NCI-H82 treated with DMSO at 0.1 percent for 48 hours (cell line): ENCODE measurements around the gene LANCL2.
"Not testable (repeated sequence)": the region's sequence is repeated elsewhere in the genome, so short reads cannot be mapped to it uniquely, and the experiment has no call there.

Experiments
- DNase-seq: peaks from one replicate; lab custom pipeline; 2025; ENCODE audit not compliant: unreplicated experiment; lab: John Stamatoyannopoulos, UW

LANCL2 gene

GRCh38 chr7:55402506-55402905 is 37.4 kb downstream of the LANCL2 start:
- not testable (repeated sequence) for DNase-seq

- no peak for DNase-seq
Observed at GRCh38 chr7:55405856-55406541, 40.9 kb downstream of the LANCL2 start.

DNA sequence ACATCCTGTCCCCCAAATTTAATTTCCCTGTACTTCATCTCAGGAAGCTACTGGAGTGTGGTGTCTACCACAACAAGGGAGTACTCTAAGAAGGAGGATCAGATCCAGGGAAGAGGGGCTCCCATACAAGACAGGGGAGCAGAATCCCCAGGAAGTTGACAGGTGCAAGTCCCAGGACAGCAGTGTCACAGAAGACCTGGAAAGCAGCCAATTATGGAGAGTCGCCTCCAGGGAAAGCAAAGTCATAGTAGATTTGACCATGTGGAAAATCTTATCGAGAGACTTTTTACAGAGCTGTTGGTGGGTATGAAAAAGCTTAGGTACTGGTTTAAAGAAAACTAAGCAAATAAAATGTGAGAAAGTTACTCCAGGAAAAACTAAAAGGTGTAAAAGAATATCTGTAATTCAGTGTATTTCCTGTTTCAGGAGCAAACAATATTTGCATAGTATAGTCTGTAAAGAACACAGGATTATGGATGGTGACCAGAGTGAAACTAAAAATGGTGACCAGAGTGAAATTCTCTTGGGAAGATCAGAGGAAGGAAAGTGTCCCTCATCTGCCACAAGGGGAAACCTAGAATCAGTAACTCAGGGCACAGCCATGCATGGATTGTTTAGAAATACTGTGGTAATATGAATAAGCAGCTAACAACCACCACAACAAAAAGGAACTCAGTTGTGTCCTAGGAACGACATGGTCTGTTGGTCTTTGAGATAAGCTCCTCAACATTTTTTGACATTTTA is 44.5 kb downstream of the LANCL2 start:
- DNase-seq = no peak

GRCh38 chr7:55410667-55411239 is 45.6 kb downstream of the LANCL2 start:
- no peak for DNase-seq

DNA sequence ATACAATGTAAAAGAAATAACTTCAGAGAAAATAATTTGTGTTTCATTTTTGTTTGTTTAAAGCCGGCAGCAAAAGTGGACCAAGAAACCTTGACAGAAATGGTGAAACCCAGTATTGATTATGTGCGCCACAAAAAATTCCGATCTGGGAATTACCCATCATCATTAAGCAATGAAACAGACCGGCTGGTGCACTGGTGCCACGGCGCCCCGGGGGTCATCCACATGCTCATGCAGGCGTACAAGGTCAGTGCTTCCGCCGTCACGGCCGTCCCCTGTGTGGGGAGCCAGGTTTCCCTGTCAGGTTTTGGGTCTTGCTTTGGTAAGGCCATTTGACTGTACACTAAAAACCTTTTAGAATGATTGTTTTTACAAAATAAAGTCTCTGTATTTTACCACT is 46.7 kb downstream of the LANCL2 start:
- DNase-seq = no peak

DNA sequence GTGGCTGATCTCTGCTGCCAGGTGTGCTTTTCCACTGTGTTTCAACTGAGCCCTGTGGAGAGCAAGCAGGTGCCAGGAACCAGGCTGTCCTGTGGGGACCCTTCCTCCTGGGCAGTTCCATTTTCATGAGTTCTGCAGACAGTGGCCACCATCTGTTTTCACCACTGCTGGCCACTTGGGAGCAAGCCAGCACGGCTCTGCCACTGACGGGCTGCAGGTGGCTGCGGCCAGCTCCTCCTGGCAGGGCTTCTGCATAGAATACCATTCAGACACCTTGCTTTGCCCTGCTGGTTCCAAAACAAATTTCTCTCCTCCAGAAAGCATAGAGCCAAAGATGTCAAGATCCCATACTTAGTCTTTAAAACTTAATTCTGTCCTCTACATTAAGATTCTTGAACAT is 48.3 kb downstream of the LANCL2 start:
- DNase-seq = no peak

GRCh38 chr7:55415173-55415778 is 50.1 kb downstream of the LANCL2 start:
- DNase-seq = peak; percentile 16

DNA sequence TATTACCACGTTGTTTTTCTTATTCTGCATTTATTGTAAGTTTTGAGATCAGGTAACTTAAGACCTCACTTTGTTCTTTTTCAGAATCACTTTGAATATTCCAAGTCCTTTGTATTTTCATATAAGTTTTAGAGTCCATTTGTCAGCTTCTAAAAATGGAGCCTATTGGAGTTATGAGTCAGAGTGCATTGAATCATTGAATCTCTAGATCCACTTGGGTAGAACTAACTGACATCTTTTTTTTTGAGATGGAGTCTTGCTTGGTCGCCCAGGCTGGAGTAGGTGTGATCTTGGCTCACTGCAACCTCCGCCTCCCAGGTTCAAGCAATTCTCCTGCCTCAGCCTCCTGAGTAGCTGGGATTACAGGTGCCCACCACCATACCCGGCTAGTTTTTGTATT is 52.3 kb downstream of the LANCL2 start:
- DNase-seq = not testable (repeated sequence)

- no peak for DNase-seq
Observed at GRCh38 chr7:55420530-55420929, 55.4 kb downstream of the LANCL2 start.

DNA sequence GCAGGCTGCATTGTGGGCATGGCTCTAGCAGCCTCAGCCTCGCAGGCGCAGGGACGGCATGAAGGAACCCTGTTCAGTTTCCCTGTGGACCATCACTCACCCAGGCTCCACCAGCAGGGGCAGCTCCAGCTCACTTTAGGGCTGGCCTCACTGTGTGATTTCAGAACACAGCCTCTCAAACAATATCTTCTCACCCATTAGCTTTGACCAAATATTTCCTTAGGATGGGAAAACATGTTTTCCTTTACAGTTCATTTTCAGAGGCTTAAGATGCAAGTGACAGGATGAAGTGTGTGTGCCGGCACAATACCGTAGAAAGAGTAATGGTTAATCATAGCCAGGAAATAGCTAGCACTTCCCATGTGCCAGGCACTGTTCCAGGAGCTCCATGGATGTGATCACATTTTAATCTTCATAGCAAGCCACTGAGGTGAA is 58.2 kb downstream of the LANCL2 start:
- no peak for DNase-seq

GRCh38 chr7:55423891-55424290 is 58.8 kb downstream of the LANCL2 start:
- DNase-seq = no peak

GRCh38 chr7:55425141-55425752 is 60.1 kb downstream of the LANCL2 start:
- no peak for DNase-seq

GRCh38 chr7:55426676-55427075 is 61.5 kb downstream of the LANCL2 start:
- DNase-seq = no peak

DNA sequence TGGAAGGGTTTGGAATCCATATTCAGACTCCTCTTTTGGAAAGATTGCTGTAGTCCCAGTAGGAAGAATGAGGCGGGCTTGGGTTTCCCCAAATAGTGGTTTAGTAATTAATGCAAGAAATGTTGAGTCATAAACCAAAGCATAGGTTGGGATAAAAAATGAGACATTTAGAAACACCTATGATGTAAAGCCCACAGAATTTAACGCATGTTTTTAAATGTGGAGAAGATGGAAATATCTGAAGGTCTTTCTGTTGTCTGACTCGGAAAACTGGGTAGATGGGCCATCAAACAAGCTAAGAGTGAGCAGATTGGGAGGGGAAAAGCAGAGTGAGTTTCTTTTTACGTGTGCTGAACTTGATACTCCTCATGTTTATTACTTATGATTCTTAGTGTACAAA is 62.2 kb downstream of the LANCL2 start:
- no peak for DNase-seq

DNA sequence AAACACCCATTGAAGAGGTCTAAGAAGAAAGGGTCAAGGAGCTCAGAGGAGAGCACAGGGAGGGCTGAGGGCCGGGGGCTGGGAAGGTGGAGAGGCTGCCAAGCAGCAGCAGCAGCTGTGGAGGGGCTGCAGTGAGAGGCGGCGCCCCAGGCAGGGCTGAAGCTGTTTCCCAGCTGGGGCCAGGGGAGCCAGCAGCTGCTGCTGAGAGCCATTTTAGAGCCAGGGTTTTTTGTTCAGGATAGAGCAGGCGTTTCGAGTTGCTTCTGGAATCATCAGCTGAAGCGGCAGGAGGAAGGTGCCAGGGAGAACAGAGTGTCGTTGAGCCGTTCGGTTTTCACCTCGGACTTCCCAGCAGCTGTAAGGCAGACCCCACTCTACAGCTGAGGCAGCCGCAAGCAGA is 62.7 kb downstream of the LANCL2 start:
- no peak for DNase-seq

DNA sequence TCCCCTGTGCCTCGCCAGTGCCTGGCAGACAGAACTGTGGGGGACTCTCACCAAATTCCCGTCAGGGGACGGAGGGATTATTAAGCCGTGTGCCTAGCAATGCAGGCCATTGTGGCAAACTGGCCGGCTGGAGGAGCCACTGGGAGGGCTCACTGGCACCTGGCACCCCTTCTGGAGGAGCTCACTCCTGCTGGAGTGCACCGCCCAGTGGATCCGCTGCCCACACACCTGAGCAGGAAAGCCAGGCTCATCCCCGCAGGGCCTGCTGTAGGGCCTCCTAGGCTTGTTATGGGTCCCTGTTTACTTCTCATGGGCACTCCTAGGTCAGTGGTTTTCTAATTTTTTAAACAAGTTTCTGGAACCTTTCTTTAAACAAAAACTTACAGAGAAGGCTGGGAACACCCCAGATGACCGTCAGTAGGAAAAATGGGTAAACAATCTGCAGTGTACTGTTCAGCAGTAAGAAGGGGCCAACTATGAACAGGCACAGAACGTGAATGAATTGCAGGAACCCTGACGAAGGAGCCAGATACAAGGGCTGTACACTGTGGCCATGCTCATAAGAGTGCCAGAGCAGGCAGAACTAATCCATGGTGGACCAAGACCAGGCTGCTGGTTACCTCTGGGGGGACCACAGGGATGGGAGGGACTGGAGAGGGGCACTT is 64.8 kb downstream of the LANCL2 start:
- no peak for DNase-seq

DNA sequence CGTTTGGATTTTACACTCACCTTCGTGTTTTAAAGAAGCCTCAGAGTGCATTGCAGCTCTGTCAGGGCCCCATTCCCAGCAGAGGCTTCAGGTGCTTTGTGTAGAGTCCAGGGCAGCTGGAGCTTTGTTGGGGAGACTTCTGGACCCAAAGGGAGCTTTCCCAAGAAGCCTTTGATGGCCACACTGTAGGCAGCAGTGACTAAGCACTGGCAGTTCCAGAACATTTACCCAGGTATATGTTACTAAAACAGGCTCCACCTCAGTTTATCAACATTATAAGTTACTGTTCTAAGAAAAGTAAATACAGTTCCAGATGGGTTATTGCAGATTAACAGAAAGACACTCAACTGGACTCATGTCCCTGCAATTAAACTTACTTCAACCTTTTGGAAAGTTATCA is 66.8 kb downstream of the LANCL2 start:
- no peak for DNase-seq

GRCh38 chr7:55432506-55432905 is 67.4 kb downstream of the LANCL2 start:
- DNase-seq = no peak

DNA sequence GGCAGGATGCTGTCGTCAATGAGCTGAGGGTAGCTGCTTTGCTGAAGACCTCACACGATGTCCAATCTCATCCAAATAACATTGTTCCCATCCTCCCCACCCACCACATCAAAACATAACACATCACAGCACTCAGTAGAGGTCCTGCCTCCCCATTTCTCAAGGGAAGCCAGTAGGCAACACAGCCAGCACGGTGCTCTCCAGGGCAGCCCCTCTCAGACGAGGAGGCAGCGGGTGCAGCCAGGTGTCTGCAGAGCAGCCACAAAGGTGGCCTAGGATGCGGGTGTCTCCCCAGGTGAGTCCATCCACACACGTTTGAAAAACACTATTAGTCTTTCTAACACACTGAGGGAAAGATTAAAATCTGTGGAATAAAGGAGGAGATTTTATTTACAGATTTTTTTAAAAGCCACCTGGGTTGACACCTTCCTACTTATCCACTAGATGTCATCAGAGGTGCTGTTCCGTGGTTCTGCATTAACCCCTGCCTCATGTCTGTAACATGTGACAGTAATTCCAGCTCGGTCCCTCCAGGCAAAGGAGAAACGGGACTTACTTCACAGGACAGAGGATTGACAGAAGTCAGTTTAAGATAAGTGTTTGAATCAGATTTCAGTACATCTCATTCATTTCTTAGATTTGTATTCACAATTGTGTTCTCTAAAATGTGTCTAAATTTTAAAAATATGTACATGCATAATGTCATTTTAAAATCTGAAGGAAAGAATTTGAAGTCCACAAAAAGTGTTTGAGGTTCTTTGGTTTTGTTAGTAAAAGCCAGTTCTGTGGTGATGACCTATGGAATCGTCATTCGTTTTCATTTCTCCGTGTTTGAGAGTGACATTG is 68.0 kb downstream of the LANCL2 start:
- peak; percentile 53 for DNase-seq

DNA sequence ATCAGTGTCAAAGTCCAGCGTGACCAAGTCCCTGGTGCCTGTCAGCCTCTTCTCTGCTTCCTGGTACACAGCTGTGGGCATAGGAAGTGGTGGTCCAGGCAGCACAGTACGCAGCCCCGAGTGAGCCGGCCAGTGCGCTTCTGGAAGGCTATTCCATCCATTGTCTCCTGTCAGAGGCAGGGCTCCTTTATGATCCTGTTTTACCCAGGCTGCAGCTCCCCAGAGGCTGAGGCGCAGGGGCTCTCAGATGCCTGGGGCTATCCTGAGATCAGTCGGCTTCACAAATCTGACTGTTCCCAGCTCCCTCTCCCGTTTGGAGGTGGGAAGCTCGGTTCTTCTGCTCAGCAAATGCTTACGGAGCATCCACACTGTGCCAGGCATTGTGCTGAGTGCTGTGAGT is 70.3 kb downstream of the LANCL2 start:
- DNase-seq = no peak
